Fibroblast of the aortic adventitia (primary cell): ENCODE data around the gene NSUN7. TPM values are rescaled to one million over a fixed set of nuclear protein-coding genes. Genes with fewer than 3 reads are reported as not detected.

Experiments
- DNase-seq: peaks from one replicate; pipeline ENCODE4 v3.0.0-alpha.2; 2010; ENCODE audit warnings: low read depth
- H3K4me3 ChIP-seq: 2 replicates; pipeline ENCODE4 v1.5.1; 2011; ENCODE audit warnings: low read depth, mild to moderate bottlenecking, control low read depth, low read length, moderate library complexity
- CTCF ChIP-seq: IDR thresholded peaks from 2 replicates; pipeline ENCODE4 v1.5.1; 2011; ENCODE audit warnings: mild to moderate bottlenecking, low read length, control low read depth, inconsistent platforms; ENCODE audit not compliant: insufficient read depth
- total RNA-seq: library from RNA; depleted of rRNA; stranded (reverse); fragments of >200 nt; gene quantifications from 2 replicates; pipeline ENCODE4 v1.2.3, GENCODE V29; 2012; ENCODE audit warnings: low replicate concordance

Gene NSUN7
- total RNA-seq, 1 donor = under 0.01 TPM

- no peak for TF ChIP-seq CTCF
- H3K4me3 ChIP-seq = no peak overlapping the region
- DNase-seq = no peak
Measured at GRCh38 chr4:40747207-40747835, 2.4 kb upstream of the NSUN7 start.

GRCh38 chr4:40750461-40751258 lies 905 bp downstream of the NSUN7 start:
- TF ChIP-seq CTCF = no peak
- peak overlapping the region; percentile 1 for H3K4me3 ChIP-seq
- DNase-seq = peak; percentile 11

GRCh38 chr4:40755616-40756015 lies 5.9 kb downstream of the NSUN7 start:
- H3K4me3 ChIP-seq = no peak overlapping the region
- DNase-seq = no peak
- TF ChIP-seq CTCF = no peak

GRCh38 chr4:40763228-40763716 lies 13.5 kb downstream of the NSUN7 start:
- no peak overlapping the region for H3K4me3 ChIP-seq
- no peak for TF ChIP-seq CTCF
- peak; percentile 75 for DNase-seq

GRCh38 chr4:40769266-40769665 lies 19.5 kb downstream of the NSUN7 start:
- DNase-seq = peak; percentile 12
- no peak overlapping the region for H3K4me3 ChIP-seq
- no peak for TF ChIP-seq CTCF

- no peak overlapping the region for H3K4me3 ChIP-seq
- TF ChIP-seq CTCF = no peak
- DNase-seq = no peak
Measured at GRCh38 chr4:40778090-40778489, 28.3 kb downstream of the NSUN7 start.
